ENCODE data around the gene KIAA1614.

- TF ChIP-seq SIN3A (IDR thresholded peaks at IDR 0.05; ENCODE audit: low read depth, low read length) (no peak), SP1 (IDR thresholded peaks at IDR 0.05; ENCODE audit: low read depth, low read length) (no peak), PBX3 (IDR thresholded peaks at IDR 0.05; ENCODE audit: insufficient replicate concordance, low read depth, low read length) (no peak)
Observed at GRCh38 chr1:180949616-180950000, 36.9 kb downstream of the KIAA1614 start.

Measured in GM12878 (cell line).